Mesangial cell (primary cell): Measurements from ENCODE around the gene ATP4B. TPM values are rescaled to one million over a fixed set of nuclear protein-coding genes. Genes with fewer than 3 reads are reported as not detected.

Source experiments
- total RNA-seq: library from RNA; depleted of rRNA; stranded (reverse); fragments of >200 nt; gene quantifications from 2 replicates; pipeline ENCODE4 v1.2.3, GENCODE V29; 2015

Gene ATP4B
- not detected in 2 replicates for total RNA-seq

GRCh38 chr13:113657851-113658741 lies at the start of gene ATP4B:
TSS of gene ATP4B (minus strand) at chr13:113658198. CDS start at chr13:113658144, 54 bp downstream.

DNA sequence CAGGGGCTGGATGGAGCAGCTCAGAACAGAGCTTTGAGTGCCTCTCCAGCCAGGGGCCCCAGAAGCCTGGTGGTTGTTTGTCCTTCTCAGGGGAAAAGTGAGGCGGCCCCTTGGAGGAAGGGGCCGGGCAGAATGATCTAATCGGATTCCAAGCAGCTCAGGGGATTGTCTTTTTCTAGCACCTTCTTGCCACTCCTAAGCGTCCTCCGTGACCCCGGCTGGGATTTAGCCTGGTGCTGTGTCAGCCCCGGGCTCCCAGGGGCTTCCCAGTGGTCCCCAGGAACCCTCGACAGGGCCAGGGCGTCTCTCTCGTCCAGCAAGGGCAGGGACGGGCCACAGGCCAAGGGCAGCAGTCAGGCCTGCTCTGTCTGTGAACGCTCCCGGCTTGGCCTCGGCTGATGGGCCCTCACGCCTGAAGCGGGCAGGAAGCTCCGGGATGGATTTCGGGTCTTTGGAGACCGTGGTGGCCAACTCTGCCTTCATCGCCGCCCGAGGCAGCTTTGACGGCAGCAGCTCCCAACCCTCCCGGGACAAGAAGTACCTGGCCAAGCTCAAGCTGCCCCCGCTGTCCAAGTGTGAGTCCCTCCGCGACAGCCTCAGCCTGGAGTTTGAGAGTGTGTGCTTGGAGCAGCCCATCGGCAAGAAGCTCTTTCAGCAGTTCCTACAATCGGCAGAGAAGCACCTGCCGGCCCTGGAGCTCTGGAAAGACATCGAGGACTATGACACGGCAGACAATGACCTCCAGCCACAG lies 9.1 kb upstream of the ATP4B start, which contains the start of gene GRK1:
TSS of gene GRK1 (plus strand) at position 269 of the 751 bp plus-strand sequence. CDS start at position 437, 168 bp downstream.

Other genes starting within 250 kb of the ATP4B start
- gene ADPRHL1, start 204.7 kb downstream of the ATP4B start, total RNA-seq = 1.1 and 1.8 TPM in 2 replicates
- 4.9 and 10.4 TPM in 2 replicates for gene DCUN1D2, start 167.5 kb downstream of the ATP4B start, total RNA-seq
- gene TFDP1, start 73.4 kb downstream of the ATP4B start, total RNA-seq = 34.2 and 83.1 TPM in 2 replicates
- not detected in 2 replicates for gene GRK1, start 9.0 kb upstream of the ATP4B start, total RNA-seq
- gene TMEM255B, start 101.0 kb upstream of the ATP4B start, total RNA-seq = 1.8 and 2.8 TPM in 2 replicates
- gene GAS6, start 205.9 kb upstream of the ATP4B start, total RNA-seq = 169 and 300 TPM in 2 replicates